ENCODE measurements around the gene CNTNAP5.

The CNTNAP5 gene

GRCh38 chr2:124753842-124754241 lies 728.8 kb downstream of the CNTNAP5 start:
- Histone ChIP-seq H3K4me1 (ENCODE audit: insufficient read depth, low read length) (0 out of 2 replicates have a peak, but pooled peaks cover 2% of the 10 kb centered on the region), H3K36me3 (ENCODE audit: insufficient read depth, low read length) (no peaks in the 10 kb centered on the region), H3K9me3 (ENCODE audit: control insufficient read depth, insufficient read depth, low read length) (no peaks in the 10 kb centered on the region), H3K9ac (ENCODE audit: low read depth, low read length) (no peak overlapping the region)

DNA sequence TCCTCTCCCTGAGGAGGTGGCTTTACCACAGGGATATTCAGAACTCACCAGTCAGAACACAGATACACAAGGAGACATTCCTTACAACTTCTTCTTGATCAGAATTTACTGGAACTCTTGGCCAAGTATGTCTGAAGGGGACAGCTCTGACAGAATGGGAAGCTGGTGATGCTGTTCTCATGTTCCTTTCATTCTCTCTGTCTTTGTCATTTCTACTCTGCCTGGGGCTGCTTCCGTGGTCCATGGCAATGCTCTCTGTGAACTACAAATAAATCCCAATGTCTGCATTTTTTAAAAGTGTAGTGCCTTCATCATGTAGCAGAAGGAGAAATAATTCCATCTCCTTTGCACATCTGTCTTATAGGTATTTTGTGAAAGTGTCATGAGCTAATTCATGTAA lies 730.3 kb downstream of the CNTNAP5 start:
- Histone ChIP-seq H3K36me3 (ENCODE audit: insufficient read depth, low read length) (no peaks in the 10 kb centered on the region), H3K9ac (ENCODE audit: low read depth, low read length) (no peak overlapping the region), H3K4me1 (ENCODE audit: insufficient read depth, low read length) (0 out of 2 replicates have a peak, but pooled peaks cover 2% of the 10 kb centered on the region), H3K9me3 (ENCODE audit: control insufficient read depth, insufficient read depth, low read length) (no peaks in the 10 kb centered on the region)

- H3K36me3 ChIP-seq (ENCODE audit: insufficient read depth, low read length) = no peaks in the 10 kb centered on the region
- H3K9me3 ChIP-seq (ENCODE audit: control insufficient read depth, insufficient read depth, low read length) = no peaks in the 10 kb centered on the region
- 0 out of 2 replicates have a peak, but pooled peaks cover 2% of the 10 kb centered on the region for H3K4me1 ChIP-seq (ENCODE audit: insufficient read depth, low read length)
- H3K9ac ChIP-seq (ENCODE audit: low read depth, low read length) = no peak overlapping the region
Observed at GRCh38 chr2:124756048-124756447, 731.0 kb downstream of the CNTNAP5 start.

DNA sequence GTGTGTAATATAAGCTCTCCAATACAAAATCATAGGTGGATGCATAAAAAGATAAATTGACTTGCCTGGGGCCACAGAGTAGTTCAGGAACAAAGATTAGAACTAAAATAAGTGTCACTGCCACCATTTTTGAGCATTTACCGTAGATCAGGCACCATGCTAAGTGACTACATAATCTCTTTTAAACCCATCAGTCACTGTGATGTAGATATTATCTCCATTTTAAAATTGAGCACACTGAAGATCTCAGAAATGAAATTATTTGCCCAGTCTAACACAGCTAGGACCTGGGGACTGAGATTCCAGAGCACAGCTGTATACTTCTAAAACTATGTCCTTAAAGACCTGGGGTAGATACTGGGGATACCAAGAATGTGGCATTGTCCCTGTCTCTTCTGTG lies 737.3 kb downstream of the CNTNAP5 start:
- Histone ChIP-seq H3K9me3 (ENCODE audit: control insufficient read depth, insufficient read depth, low read length) (no peaks in the 10 kb centered on the region), H3K36me3 (ENCODE audit: insufficient read depth, low read length) (no peaks in the 10 kb centered on the region), H3K4me1 (ENCODE audit: insufficient read depth, low read length) (no peaks in the 10 kb centered on the region), H3K9ac (ENCODE audit: low read depth, low read length) (no peak overlapping the region)

- Histone ChIP-seq H3K9me3 (ENCODE audit: control insufficient read depth, insufficient read depth, low read length) (no peaks in the 10 kb centered on the region), H3K36me3 (ENCODE audit: insufficient read depth, low read length) (no peaks in the 10 kb centered on the region), H3K9ac (ENCODE audit: low read depth, low read length) (no peak overlapping the region), H3K4me1 (ENCODE audit: insufficient read depth, low read length) (no peaks in the 10 kb centered on the region)
Observed at GRCh38 chr2:124763611-124764010, 738.5 kb downstream of the CNTNAP5 start.

GRCh38 chr2:124774781-124775180 lies 749.7 kb downstream of the CNTNAP5 start:
- no peak overlapping the region for H3K9ac ChIP-seq (ENCODE audit: low read depth, low read length)
- no peaks in the 10 kb centered on the region for H3K9me3 ChIP-seq (ENCODE audit: control insufficient read depth, insufficient read depth, low read length)
- no peaks in the 10 kb centered on the region for H3K36me3 ChIP-seq (ENCODE audit: insufficient read depth, low read length)
- H3K4me1 ChIP-seq (ENCODE audit: insufficient read depth, low read length) = no peaks in the 10 kb centered on the region

GRCh38 chr2:124776332-124776731 lies 751.2 kb downstream of the CNTNAP5 start:
- H3K4me1 ChIP-seq (ENCODE audit: insufficient read depth, low read length) = no peaks in the 10 kb centered on the region
- H3K36me3 ChIP-seq (ENCODE audit: insufficient read depth, low read length) = no peaks in the 10 kb centered on the region

GRCh38 chr2:124778076-124778475 lies 753.0 kb downstream of the CNTNAP5 start:
- no peak overlapping the region for H3K9ac ChIP-seq (ENCODE audit: low read depth, low read length)

More at GRCh38 chr2:124776332-124776731, 751.2 kb downstream of the CNTNAP5 start:
- Histone ChIP-seq H3K9me3 (ENCODE audit: control insufficient read depth, insufficient read depth, low read length) (no peaks in the 10 kb centered on the region), H3K9ac (ENCODE audit: low read depth, low read length) (no peak overlapping the region)

GRCh38 chr2:124796647-124797046 lies 771.6 kb downstream of the CNTNAP5 start:
- no peaks in the 10 kb centered on the region for H3K9me3 ChIP-seq (ENCODE audit: control insufficient read depth, insufficient read depth, low read length)
- H3K36me3 ChIP-seq (ENCODE audit: insufficient read depth, low read length) = no peaks in the 10 kb centered on the region
- H3K4me1 ChIP-seq (ENCODE audit: insufficient read depth, low read length) = no peaks in the 10 kb centered on the region
- H3K9ac ChIP-seq (ENCODE audit: low read depth, low read length) = no peak overlapping the region

More at GRCh38 chr2:124778076-124778475, 753.0 kb downstream of the CNTNAP5 start:
- H3K4me1 ChIP-seq (ENCODE audit: insufficient read depth, low read length) = no peaks in the 10 kb centered on the region
- H3K9me3 ChIP-seq (ENCODE audit: control insufficient read depth, insufficient read depth, low read length) = no peaks in the 10 kb centered on the region
- H3K36me3 ChIP-seq (ENCODE audit: insufficient read depth, low read length) = no peaks in the 10 kb centered on the region

DNA sequence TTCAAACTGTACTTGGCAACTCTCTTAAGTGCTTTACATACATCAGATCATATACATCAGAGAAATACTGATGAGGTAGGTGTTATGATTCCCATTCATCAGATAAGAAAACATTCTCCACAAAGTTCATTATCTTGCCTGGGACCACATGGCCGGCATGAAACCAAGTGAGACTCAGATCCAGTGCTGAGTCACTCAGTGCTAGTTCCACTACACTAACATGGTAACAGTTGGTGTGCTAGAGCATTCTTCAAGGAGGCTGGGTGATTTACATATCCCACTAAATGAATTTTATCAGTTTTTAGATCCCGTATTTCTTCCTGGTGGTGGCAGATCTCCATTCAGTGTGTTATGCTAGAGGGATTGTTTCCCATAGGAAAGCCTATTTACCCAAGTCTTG lies 772.0 kb downstream of the CNTNAP5 start:
- H3K4me1 ChIP-seq (ENCODE audit: insufficient read depth, low read length) = no peaks in the 10 kb centered on the region
- H3K36me3 ChIP-seq (ENCODE audit: insufficient read depth, low read length) = no peaks in the 10 kb centered on the region
- H3K9me3 ChIP-seq (ENCODE audit: control insufficient read depth, insufficient read depth, low read length) = no peaks in the 10 kb centered on the region
- no peak overlapping the region for H3K9ac ChIP-seq (ENCODE audit: low read depth, low read length)

GRCh38 chr2:124798551-124798950 lies 773.5 kb downstream of the CNTNAP5 start:
- Histone ChIP-seq H3K4me1 (ENCODE audit: insufficient read depth, low read length) (no peaks in the 10 kb centered on the region), H3K36me3 (ENCODE audit: insufficient read depth, low read length) (no peaks in the 10 kb centered on the region), H3K9me3 (ENCODE audit: control insufficient read depth, insufficient read depth, low read length) (no peaks in the 10 kb centered on the region), H3K9ac (ENCODE audit: low read depth, low read length) (no peak overlapping the region)

DNA sequence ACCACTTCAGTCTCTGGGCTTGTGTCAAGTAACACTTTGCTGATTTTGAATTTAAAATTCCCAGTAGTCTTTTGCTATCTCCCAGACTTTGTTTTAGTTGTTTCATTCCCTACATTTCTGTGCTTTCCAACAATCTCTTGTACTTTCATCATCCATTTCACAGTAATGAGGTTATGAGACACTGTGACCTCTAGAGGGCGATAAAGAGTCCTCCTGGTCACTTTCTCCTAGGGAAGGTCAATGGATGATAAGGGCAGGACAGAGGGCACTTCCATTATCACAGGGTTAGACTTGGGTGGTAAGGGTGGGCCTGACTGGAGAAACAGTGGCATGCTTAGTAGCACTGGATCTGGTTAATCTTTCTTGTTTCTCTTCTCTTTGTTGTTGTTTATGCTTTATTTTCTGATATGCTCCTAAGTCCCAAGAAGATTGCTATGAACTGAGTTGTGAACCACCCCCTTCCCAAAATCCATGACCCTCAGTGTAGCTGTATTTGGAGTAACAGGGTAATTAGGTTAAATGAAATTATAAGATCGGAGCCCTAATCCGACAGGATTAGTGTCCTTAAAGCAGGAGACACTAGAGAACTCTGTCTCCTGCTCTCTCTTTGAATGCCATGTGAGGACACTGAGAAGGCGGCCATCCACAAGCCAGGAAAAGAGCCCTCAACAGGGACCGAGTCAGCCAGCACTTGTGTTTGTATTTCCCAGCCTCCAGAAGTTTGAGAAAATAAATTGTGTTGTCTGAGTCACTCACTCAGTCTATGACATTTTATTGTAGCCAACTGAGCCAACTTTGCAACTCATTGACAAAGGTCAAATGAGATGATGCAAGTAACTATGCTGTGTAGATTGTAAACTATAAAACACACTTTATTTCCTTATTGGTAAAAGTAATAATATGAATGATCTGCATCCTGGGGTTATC lies 779.2 kb downstream of the CNTNAP5 start:
- Histone ChIP-seq H3K9ac (ENCODE audit: low read depth, low read length) (no peak overlapping the region), H3K4me1 (ENCODE audit: insufficient read depth, low read length) (no peaks in the 10 kb centered on the region), H3K36me3 (ENCODE audit: insufficient read depth, low read length) (no peaks in the 10 kb centered on the region), H3K9me3 (ENCODE audit: control insufficient read depth, insufficient read depth, low read length) (no peaks in the 10 kb centered on the region)

GRCh38 chr2:124805060-124805459 lies 780.0 kb downstream of the CNTNAP5 start:
- H3K36me3 ChIP-seq (ENCODE audit: insufficient read depth, low read length) = no peaks in the 10 kb centered on the region
- no peaks in the 10 kb centered on the region for H3K4me1 ChIP-seq (ENCODE audit: insufficient read depth, low read length)
- no peaks in the 10 kb centered on the region for H3K9me3 ChIP-seq (ENCODE audit: control insufficient read depth, insufficient read depth, low read length)

DNA sequence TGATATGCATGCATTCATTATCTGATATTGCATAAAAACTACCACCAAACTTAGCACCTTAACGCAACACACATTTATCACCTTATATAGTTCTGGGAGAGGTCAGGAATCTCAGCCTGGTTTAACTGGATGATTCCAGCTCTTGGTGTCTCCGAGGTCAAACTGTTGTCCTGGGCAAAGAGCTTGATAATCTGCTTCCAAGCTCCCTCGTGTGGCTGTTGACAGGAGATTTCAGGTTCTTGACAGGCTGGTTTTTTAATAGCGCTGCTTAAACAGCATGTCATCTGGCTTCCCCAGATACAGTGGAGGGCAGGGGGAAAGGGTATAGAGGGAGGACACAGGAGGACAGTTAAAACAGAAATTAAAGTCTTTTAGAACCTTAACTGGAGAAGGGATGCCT lies 785.0 kb downstream of the CNTNAP5 start:
- Histone ChIP-seq H3K9me3 (ENCODE audit: control insufficient read depth, insufficient read depth, low read length) (no peaks in the 10 kb centered on the region), H3K36me3 (ENCODE audit: insufficient read depth, low read length) (no peaks in the 10 kb centered on the region), H3K9ac (ENCODE audit: low read depth, low read length) (no peak overlapping the region), H3K4me1 (ENCODE audit: insufficient read depth, low read length) (no peaks in the 10 kb centered on the region)

More at GRCh38 chr2:124805060-124805459, 780.0 kb downstream of the CNTNAP5 start:
- H3K9ac ChIP-seq (ENCODE audit: low read depth, low read length) = no peak overlapping the region
